Measurements from ENCODE around the gene PHKB. TPM values are rescaled to one million over a fixed set of nuclear protein-coding genes. Genes with fewer than 3 reads are reported as not detected.
"Not testable (repeated sequence)": the region's sequence is repeated elsewhere in the genome, so short reads cannot be mapped to it uniquely, and the experiment has no call there.

The PHKB gene
- polyA plus RNA-seq, 4 donors: 70.5 to 92.9 (median 77.1) TPM

- not testable (repeated sequence) for DNase-seq (ENCODE audit: low read depth in 4 of 4, low spot score in 2 of 4)
Observed at GRCh38 chr16:47468070-47468689, 7.0 kb downstream of the PHKB start.

- no peak for DNase-seq (ENCODE audit: low read depth in 4 of 4, low spot score in 2 of 4)
Observed at GRCh38 chr16:47469227-47469626, 8.1 kb downstream of the PHKB start.

- DNase-seq (ENCODE audit: low read depth in 4 of 4, low spot score in 2 of 4): no peak
Observed at GRCh38 chr16:47470211-47470610, 9.1 kb downstream of the PHKB start.

- DNase-seq (ENCODE audit: low read depth in 4 of 4, low spot score in 2 of 4): no peak
Observed at GRCh38 chr16:47470810-47471209, 9.7 kb downstream of the PHKB start.

- DNase-seq (ENCODE audit: low read depth in 4 of 4, low spot score in 2 of 4): not testable (repeated sequence)
Observed at GRCh38 chr16:47473004-47473403, 11.9 kb downstream of the PHKB start.

- no peak for DNase-seq (ENCODE audit: low read depth in 4 of 4, low spot score in 2 of 4)
Observed at GRCh38 chr16:47473792-47474191, 12.7 kb downstream of the PHKB start.

- no peak for DNase-seq (ENCODE audit: low read depth in 4 of 4, low spot score in 2 of 4)
Observed at GRCh38 chr16:47475786-47476185, 14.7 kb downstream of the PHKB start.

GRCh38 chr16:47476654-47477345, 15.7 kb downstream of the PHKB start:
- DNase-seq (ENCODE audit: low read depth in 4 of 4, low spot score in 2 of 4): no peak

GRCh38 chr16:47477679-47478078, 16.5 kb downstream of the PHKB start:
- DNase-seq (ENCODE audit: low read depth in 4 of 4, low spot score in 2 of 4): no peak

GRCh38 chr16:47480410-47480809, 19.3 kb downstream of the PHKB start:
- no peak for DNase-seq (ENCODE audit: low read depth in 4 of 4, low spot score in 2 of 4)

GRCh38 chr16:47481698-47482374, 20.7 kb downstream of the PHKB start:
- no peak for DNase-seq (ENCODE audit: low read depth in 4 of 4, low spot score in 2 of 4)

- no peak for DNase-seq (ENCODE audit: low read depth in 4 of 4, low spot score in 2 of 4)
Observed at GRCh38 chr16:47483616-47484015, 22.5 kb downstream of the PHKB start.

- no peak for DNase-seq (ENCODE audit: low read depth in 4 of 4, low spot score in 2 of 4)
Observed at GRCh38 chr16:47486856-47487255, 25.7 kb downstream of the PHKB start.

GRCh38 chr16:47488051-47488450, 26.9 kb downstream of the PHKB start:
- no peak for DNase-seq (ENCODE audit: low read depth in 4 of 4, low spot score in 2 of 4)

GRCh38 chr16:47490471-47490870, 29.3 kb downstream of the PHKB start:
- DNase-seq (ENCODE audit: low read depth in 4 of 4, low spot score in 2 of 4): no peak

GRCh38 chr16:47492036-47492427, 30.9 kb downstream of the PHKB start:
- DNase-seq (ENCODE audit: low read depth in 4 of 4, low spot score in 2 of 4): no peak

GRCh38 chr16:47492428-47493377, 31.6 kb downstream of the PHKB start:
- no peak for DNase-seq (ENCODE audit: low read depth in 4 of 4, low spot score in 2 of 4)

- no peak for DNase-seq (ENCODE audit: low read depth in 4 of 4, low spot score in 2 of 4)
Observed at GRCh38 chr16:47493381-47494337, 32.5 kb downstream of the PHKB start.

GRCh38 chr16:47499080-47499699, 38.1 kb downstream of the PHKB start:
- no peak for DNase-seq (ENCODE audit: low read depth in 4 of 4, low spot score in 2 of 4)

Data from left renal cortex interstitium (tissue), 4 donors.